GM12891 (cell line): Measurements from ENCODE around the gene OR12D3.

Experiments used
- POLR2A ChIP-seq: IDR thresholded peaks from 2 replicates; pipeline ENCODE4 v1.6.1; 2011; ENCODE audit warnings: low read depth, low read length, control low read depth
- POLR2AphosphoS5 ChIP-seq: IDR thresholded peaks from 2 replicates; pipeline ENCODE4 v1.6.1; 2011; ENCODE audit warnings: low read depth, low read length, control low read depth
- TAF1 ChIP-seq: IDR thresholded peaks from 2 replicates; pipeline ENCODE4 v1.6.1; 2011; ENCODE audit warnings: low read depth, low read length, control low read depth

GRCh38 chr6:29355603-29356002, 19.5 kb downstream of the OR12D3 start:
- TF ChIP-seq POLR2A (no peak), TAF1 (no peak), POLR2AphosphoS5 (no peak)
